Psoas muscle (tissue), 8 donors: ENCODE results near the gene SLF2. TPM values are rescaled to one million over a fixed set of nuclear protein-coding genes. Genes with fewer than 3 reads are reported as not detected.
A peak's percentile ranks its signal among the peaks of the same experiment; 100 is the strongest.

ENCODE experiments used
- ATAC-seq, 4 donors: fragments of 200-7000 bp; cut with Tn5 transposase; one replicate each; pipeline ENCODE4 v1.9.1; 2020; ENCODE audit warnings: moderate library complexity in 3 of 4, mild to moderate bottlenecking in 2 of 4
- DNase-seq, 2 donors: peaks; one replicate each; pipeline ENCODE4 v3.0.0-alpha.2; 2020
- H3K27ac ChIP-seq: fragments of 200-600 bp; one replicate; pipeline ENCODE4 v1.8.0; 2022
- H3K27me3 ChIP-seq, 3 donors: fragments of 200-600 bp in 1 of 3; one replicate each; pipeline versions ENCODE4 v1.6.1 to v1.8.0; 2013 to 2022; ENCODE audit warnings: low read length in 2 of 3, mild to moderate bottlenecking in 2 of 3, moderate library complexity in 1 of 3; ENCODE audit not compliant: insufficient read depth in 3 of 3
- H3K36me3 ChIP-seq, 2 donors: fragments of 200-600 bp in 1 of 2; one replicate each; pipeline versions ENCODE4 v1.6.1 to v1.8.0; 2013 to 2022; ENCODE audit warnings: low read depth in 1 of 2, mild to moderate bottlenecking in 1 of 2, moderate library complexity in 1 of 2; ENCODE audit not compliant: insufficient read depth in 1 of 2
- H3K4me1 ChIP-seq: fragments of 200-600 bp; one replicate; pipeline ENCODE4 v1.8.0; 2022
- H3K4me3 ChIP-seq: fragments of 200-600 bp; one replicate; pipeline ENCODE4 v1.8.0; 2022; ENCODE audit warnings: mild to moderate bottlenecking
- H3K9me3 ChIP-seq: fragments of 200-600 bp; one replicate; pipeline ENCODE4 v1.8.0; 2022
- CTCF ChIP-seq: fragments of 200-600 bp; IDR thresholded peaks from one replicate; pipeline ENCODE4 v1.8.0; 2022; ENCODE audit warnings: antibody characterized with exemption
- WGBS, 3 donors: extraction: QIAGEN DNeasy Blood & Tissue Kit; methylation state at CpG; one replicate each; pipeline versions ENCODE4 v1.1.6 to v1.1.7; 2013; 5-methylcytosine and 5-hydroxymethylcytosine counted together
- intact Hi-C, 2 donors: fragments of 100-400 bp; cut with DNase I; formaldehyde crosslinking; loops; one replicate each; pipeline versions ENCODE4 v1.11.0 to v1.14.2; 2022
- polyA plus RNA-seq, 3 donors: library from polyadenylated mRNA; stranded (reverse); fragments of 200-250 nt; gene quantifications; one replicate each; pipeline ENCODE4 v1.2.3, GENCODE V29; 2013
- total RNA-seq, 4 donors: library from RNA; stranded (reverse); fragmentation: NEBNext Ultra II Directional in 2 of 4; extraction: Animal tissue kit (Norgen Biotek cat#: 25700) in 2 of 4; gene quantifications; one replicate each; pipeline versions ENCODE4 v1.2.1 to v1.2.4, GENCODE V29; 2021 to 2023
- donor health status: healthy with polysubstance abuse.
- donor health status: DM: no; HTN: no; CAD: no; lungs with moderate emphysema.
- donor health status: Bipolar disorder and iron deficiency.
- donor health status: healthy.
- donor health status: DM: yes; HTN: yes; CAD: no.
- donor health status: DM: no; HTN: no; CAD: no.
- donor health status: DM: no; HTN: no; CAD: no.
- donor health status: DM: yes; HTN: yes; CAD: no.

SLF2 gene
- total and polyA plus RNA-seq, 7 donors: 8.0 to 26.9 (median 20.1) TPM

- Histone ChIP-seq H3K4me3 (no peak overlapping the region), H3K27me3 (no peaks in the 10 kb centered on the region), H3K36me3 (peaks cover 8 to 96% of the 10 kb centered on the region in 2 donors), H3K9me3 (no peaks in the 10 kb centered on the region), H3K27ac (no peak overlapping the region), H3K4me1 (peaks cover 18% of the 10 kb centered on the region)
- intact Hi-C loops: loop anchor here in 1 of 2 donors (10.0 kb wide), 1 partner anchor 871 kb away; no protein-coding TSS in a partner anchor
- TF ChIP-seq CTCF: peak; percentile 11
- DNase-seq: no peak
- WGBS, 3 donors: 93 to 95% (median 94%) methylated on average over 3 of the region's 3 CpGs
- ATAC-seq: no peak
These were observed 21.4 kb downstream of the SLF2 start for GRCh38 chr10:100934084-100934659.

- no peak overlapping the region for H3K27ac ChIP-seq
- no peak for DNase-seq
- H3K27me3 ChIP-seq: no peaks in the 10 kb centered on the region
- peaks cover 3 to 94% of the 10 kb centered on the region in 2 donors for H3K36me3 ChIP-seq
- TF ChIP-seq CTCF: no peak
- no peak overlapping the region for H3K4me3 ChIP-seq
- intact Hi-C loops: loop anchor here in 1 of 2 donors (10.0 kb wide), 1 partner anchor 865 kb away; no protein-coding TSS in a partner anchor
- no peaks in the 10 kb centered on the region for H3K9me3 ChIP-seq
- no peak for ATAC-seq
- no peaks in the 10 kb centered on the region for H3K4me1 ChIP-seq
These were observed 27.1 kb downstream of the SLF2 start for GRCh38 chr10:100939763-100940344.

GRCh38 chr10:100942229-100942628 lies 29.5 kb downstream of the SLF2 start:
- ATAC-seq: no peak
- H3K36me3 ChIP-seq: peaks cover 3 to 98% of the 10 kb centered on the region in 2 donors
- DNase-seq: no peak
- WGBS, 3 donors: 95 to 100% (median 97%) methylated on average over 3 of the region's 3 CpGs
- no peak for TF ChIP-seq CTCF
- no peak overlapping the region for H3K27ac ChIP-seq
- no peaks in the 10 kb centered on the region for H3K27me3 ChIP-seq
- no peaks in the 10 kb centered on the region for H3K4me1 ChIP-seq
- no peaks in the 10 kb centered on the region for H3K9me3 ChIP-seq
- intact Hi-C loops: no loop called here
- no peak overlapping the region for H3K4me3 ChIP-seq

GRCh38 chr10:100943508-100943907 lies 30.7 kb downstream of the SLF2 start:
- ATAC-seq: no peak
- intact Hi-C loops: no loop called here
- TF ChIP-seq CTCF: no peak
- H3K36me3 ChIP-seq: peaks cover 6 to 98% of the 10 kb centered on the region in 2 donors
- H3K4me1 ChIP-seq: no peaks in the 10 kb centered on the region
- H3K27me3 ChIP-seq: no peaks in the 10 kb centered on the region
- no peak for DNase-seq
- no peak overlapping the region for H3K27ac ChIP-seq
- no peaks in the 10 kb centered on the region for H3K9me3 ChIP-seq
- no peak overlapping the region for H3K4me3 ChIP-seq

GRCh38 chr10:100945754-100946153 lies 33.0 kb downstream of the SLF2 start:
- DNase-seq (no peak), ATAC-seq (peak in 2 of 4 donors; percentile 50 to 71)
- TF ChIP-seq CTCF: no peak
- Histone ChIP-seq H3K27ac (no peak overlapping the region), H3K4me3 (no peak overlapping the region), H3K9me3 (no peaks in the 10 kb centered on the region), H3K36me3 (peaks cover 6 to 100% of the 10 kb centered on the region in 2 donors), H3K4me1 (no peaks in the 10 kb centered on the region), H3K27me3 (no peaks in the 10 kb centered on the region)
- intact Hi-C loops: no loop called here
